Astrocyte of the cerebellum (primary cell): ENCODE data around the gene OR13C5.

Source experiments
- DNase-seq: peaks from one replicate; pipeline ENCODE4 v3.0.0-alpha.2; 2011; ENCODE audit warnings: low read depth
- H3K4me3 ChIP-seq: 2 replicates; pipeline ENCODE4 v1.5.1; 2011; ENCODE audit warnings: mild to moderate bottlenecking, low read depth, low read length, moderate library complexity
- CTCF ChIP-seq: IDR thresholded peaks from 2 replicates; pipeline ENCODE4 v1.5.1; 2012; ENCODE audit warnings: low read length, low read depth, moderate library complexity, mild to moderate bottlenecking; ENCODE audit errors: missing control alignments
- in situ Hi-C: cut with HindIII; loops from 2 replicates; pipeline ENCODE4 v1.10.0; 2017; ENCODE audit warnings: low sequenced_read_pairs

OR13C5 gene

GRCh38 chr9:104555521-104555920 is 43.7 kb downstream of the OR13C5 start:
- in situ Hi-C loops, result no loop called here
- TF ChIP-seq CTCF, result no peak
- DNase-seq, result no peak
- H3K4me3 ChIP-seq, result no peak overlapping the region

- no peak for DNase-seq
- H3K4me3 ChIP-seq, result no peak overlapping the region
- in situ Hi-C loops, result no loop called here
- TF ChIP-seq CTCF, result no peak
Measured at GRCh38 chr9:104553261-104553660, 46.0 kb downstream of the OR13C5 start.
